HepG2 (cell line): ENCODE data around the gene EHD4. TPM values are rescaled to one million over a fixed set of nuclear protein-coding genes. Genes with fewer than 3 reads are reported as not detected.

ENCODE experiments used
- ARID5B ChIP-seq: IDR thresholded peaks from 2 replicates; pipeline ENCODE4 v1.4.0; 2020; ENCODE audit warnings: mild to moderate bottlenecking, missing genetic modification reagents
- FOXA3 ChIP-seq: IDR thresholded peaks from 2 replicates; pipeline ENCODE4 v1.6.1; 2016; ENCODE audit warnings: missing genetic modification reagents, missing compliant biosample characterization
- MAFK ChIP-seq, 2 experiments: IDR thresholded peaks in 1 of 2; conservative IDR thresholded peaks in 1 of 2; 2 replicates each; pipeline ENCODE4 v1.6.1; 2011; ENCODE audit warnings: improper control_type of control experiment in 2 of 2, low read length in 2 of 2
- MBD4 ChIP-seq: IDR thresholded peaks from 2 replicates; pipeline ENCODE4 v1.6.1; 2012; ENCODE audit warnings: low read length, inconsistent platforms, borderline replicate concordance
- MLXIP ChIP-seq: sonication (generic); formaldehyde crosslinking; IDR thresholded peaks from 2 replicates; pipeline ENCODE4 v1.9.0; 2021; ENCODE audit warnings: missing genetic modification reagents, borderline replicate concordance
- NFRKB ChIP-seq: fragments of 450-650 bp; IDR thresholded peaks from 2 replicates; pipeline ENCODE4 v1.6.1; 2017
- PHF5A ChIP-seq: IDR thresholded peaks from one replicate; pipeline ENCODE4 v1.6.1; 2018; ENCODE audit warnings: low read depth, missing genetic modification reagents; ENCODE audit not compliant: unreplicated experiment
- PLRG1 ChIP-seq: fragments of 450-650 bp; conservative IDR thresholded peaks from 2 replicates; pipeline ENCODE4 v1.6.1; 2016
- SKI ChIP-seq: fragments of 450-650 bp; IDR thresholded peaks from one replicate; pipeline ENCODE4 v1.6.1; 2018; ENCODE audit warnings: mild to moderate bottlenecking; ENCODE audit not compliant: partially characterized antibody
- STAG1 ChIP-seq: sonication (generic); formaldehyde crosslinking; IDR thresholded peaks from 2 replicates; pipeline ENCODE4 v1.4.0; 2020; ENCODE audit warnings: missing genetic modification reagents
- ZBTB8A ChIP-seq: sonication (generic); formaldehyde crosslinking; IDR thresholded peaks from 2 replicates; pipeline ENCODE4 v1.4.0; 2020; ENCODE audit warnings: mild to moderate bottlenecking, low read depth, missing genetic modification reagents, borderline replicate concordance
- ZEB1 ChIP-seq: IDR thresholded peaks from 2 replicates; pipeline ENCODE4 v1.6.1; 2012; ENCODE audit warnings: mild to moderate bottlenecking, low read depth, inconsistent platforms; ENCODE audit not compliant: insufficient replicate concordance
- ZNF343 ChIP-seq: sonication (generic); formaldehyde crosslinking; IDR thresholded peaks from 2 replicates; pipeline ENCODE4 v1.4.0; 2020; ENCODE audit warnings: mild to moderate bottlenecking, missing genetic modification reagents
- ZNF569 ChIP-seq: sonication (generic); formaldehyde crosslinking; IDR thresholded peaks from 2 replicates; pipeline ENCODE4 v1.5.0; 2020; ENCODE audit warnings: mild to moderate bottlenecking, missing genetic modification reagents, moderate library complexity, borderline replicate concordance
- ZNF83 ChIP-seq: sonication (generic); formaldehyde crosslinking; IDR thresholded peaks from 2 replicates; pipeline ENCODE4 v1.4.0; 2020; ENCODE audit warnings: missing genetic modification reagents, mild to moderate bottlenecking, borderline replicate concordance
- polyA plus RNA-seq, 8 experiments: library from polyadenylated mRNA; depleted of rRNA in 3 of 8; stranded (reverse) in 7 of 8; unstranded in 1 of 8; fragments of >200 nt; fragmentation: Illumina TruSeq in 4 of 8; extraction: Trizol in 4 of 8; gene quantifications; 2 replicates each; pipeline versions ENCODE4 v1.2.1 to v1.2.3, GENCODE V29; 2011 to 2016; ENCODE audit warnings: low read depth in 4 of 8, missing spikeins in 1 of 8, mixed read lengths in 1 of 8; ENCODE audit not compliant: insufficient read depth in 1 of 8
- total RNA-seq, 5 experiments: library from RNA; depleted of rRNA; stranded (reverse); fragments of >200 nt; fragmentation: Illumina TruSeq; extraction: Trizol; gene quantifications; 2 replicates each; pipeline ENCODE4 v1.2.3, GENCODE V29; 2016; ENCODE audit warnings: low read depth in 1 of 5
- TF ChIP-seq, protein P1 (sequence below): sonication (generic); formaldehyde crosslinking; IDR thresholded peaks from 2 replicates; pipeline ENCODE4 v1.5.1; 2020; ENCODE audit warnings: missing genetic modification reagents, mild to moderate bottlenecking, borderline replicate concordance
- TF ChIP-seq, protein P2 (sequence below): sonication (generic); formaldehyde crosslinking; IDR thresholded peaks from 2 replicates; pipeline ENCODE4 v1.4.0; 2020; ENCODE audit warnings: low read depth, missing genetic modification reagents

EHD4 gene
- total and polyA plus RNA-seq, 2 of the 13 experiments (the other 11 are each of a cell fraction or from before 2014, with no cell fraction given), result 3.1 to 4.8 TPM

DNA sequence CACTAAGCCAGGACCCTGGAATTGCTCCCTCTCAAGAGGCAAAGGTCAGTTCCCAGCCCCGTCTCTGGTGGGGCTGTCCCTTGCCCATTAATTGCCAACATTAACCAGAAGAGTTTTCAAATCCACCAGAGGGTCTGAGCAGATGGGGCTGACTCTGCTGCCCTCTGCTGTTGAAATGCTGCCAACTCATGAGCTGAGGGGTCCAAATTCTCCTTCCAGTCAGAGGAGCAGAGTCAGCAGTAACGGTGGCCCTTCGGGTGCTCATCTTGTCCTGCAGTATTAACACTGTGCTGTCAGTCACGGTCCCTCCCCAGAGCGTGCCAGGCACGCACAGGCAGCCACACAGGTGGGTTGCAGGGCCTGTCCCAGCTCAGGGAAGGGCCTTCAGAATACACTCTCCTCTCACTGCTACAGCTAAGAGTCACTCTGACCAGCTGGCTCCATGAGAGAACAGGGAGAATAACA, 67.8 kb downstream of the EHD4 start (continued):
- TF ChIP-seq SKI (no peak), ZNF569 (CRISPR knock-in tag) (no peak), MBD4 (no peak), ARID5B (CRISPR knock-in tag) (no peak), FOXA3 (CRISPR knock-in tag) (no peak), ZEB1 (no peak), MAFK (conservative IDR thresholded peaks at IDR 0.05 in 1 of 2, IDR thresholded peaks at IDR 0.05 in 1 of 2; ENCODE audit: low read length in 2 of 2) (peak; percentile 88 to 93), MLXIP (CRISPR knock-in tag) (no peak), ZNF343 (CRISPR knock-in tag) (no peak), NFRKB (no peak), ZBTB8A (CRISPR knock-in tag) (no peak), STAG1 (CRISPR knock-in tag) (peak; percentile 93), PLRG1 (no peak), PHF5A (CRISPR knock-in tag) (no peak), ZNF83 (CRISPR knock-in tag) (no peak)
- TF ChIP-seq, protein P1, sequence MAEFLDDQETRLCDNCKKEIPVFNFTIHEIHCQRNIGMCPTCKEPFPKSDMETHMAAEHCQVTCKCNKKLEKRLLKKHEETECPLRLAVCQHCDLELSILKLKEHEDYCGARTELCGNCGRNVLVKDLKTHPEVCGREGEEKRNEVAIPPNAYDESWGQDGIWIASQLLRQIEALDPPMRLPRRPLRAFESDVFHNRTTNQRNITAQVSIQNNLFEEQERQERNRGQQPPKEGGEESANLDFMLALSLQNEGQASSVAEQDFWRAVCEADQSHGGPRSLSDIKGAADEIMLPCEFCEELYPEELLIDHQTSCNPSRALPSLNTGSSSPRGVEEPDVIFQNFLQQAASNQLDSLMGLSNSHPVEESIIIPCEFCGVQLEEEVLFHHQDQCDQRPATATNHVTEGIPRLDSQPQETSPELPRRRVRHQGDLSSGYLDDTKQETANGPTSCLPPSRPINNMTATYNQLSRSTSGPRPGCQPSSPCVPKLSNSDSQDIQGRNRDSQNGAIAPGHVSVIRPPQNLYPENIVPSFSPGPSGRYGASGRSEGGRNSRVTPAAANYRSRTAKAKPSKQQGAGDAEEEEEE (CRISPR knock-in tag), result no peak
- TF ChIP-seq, protein P2, sequence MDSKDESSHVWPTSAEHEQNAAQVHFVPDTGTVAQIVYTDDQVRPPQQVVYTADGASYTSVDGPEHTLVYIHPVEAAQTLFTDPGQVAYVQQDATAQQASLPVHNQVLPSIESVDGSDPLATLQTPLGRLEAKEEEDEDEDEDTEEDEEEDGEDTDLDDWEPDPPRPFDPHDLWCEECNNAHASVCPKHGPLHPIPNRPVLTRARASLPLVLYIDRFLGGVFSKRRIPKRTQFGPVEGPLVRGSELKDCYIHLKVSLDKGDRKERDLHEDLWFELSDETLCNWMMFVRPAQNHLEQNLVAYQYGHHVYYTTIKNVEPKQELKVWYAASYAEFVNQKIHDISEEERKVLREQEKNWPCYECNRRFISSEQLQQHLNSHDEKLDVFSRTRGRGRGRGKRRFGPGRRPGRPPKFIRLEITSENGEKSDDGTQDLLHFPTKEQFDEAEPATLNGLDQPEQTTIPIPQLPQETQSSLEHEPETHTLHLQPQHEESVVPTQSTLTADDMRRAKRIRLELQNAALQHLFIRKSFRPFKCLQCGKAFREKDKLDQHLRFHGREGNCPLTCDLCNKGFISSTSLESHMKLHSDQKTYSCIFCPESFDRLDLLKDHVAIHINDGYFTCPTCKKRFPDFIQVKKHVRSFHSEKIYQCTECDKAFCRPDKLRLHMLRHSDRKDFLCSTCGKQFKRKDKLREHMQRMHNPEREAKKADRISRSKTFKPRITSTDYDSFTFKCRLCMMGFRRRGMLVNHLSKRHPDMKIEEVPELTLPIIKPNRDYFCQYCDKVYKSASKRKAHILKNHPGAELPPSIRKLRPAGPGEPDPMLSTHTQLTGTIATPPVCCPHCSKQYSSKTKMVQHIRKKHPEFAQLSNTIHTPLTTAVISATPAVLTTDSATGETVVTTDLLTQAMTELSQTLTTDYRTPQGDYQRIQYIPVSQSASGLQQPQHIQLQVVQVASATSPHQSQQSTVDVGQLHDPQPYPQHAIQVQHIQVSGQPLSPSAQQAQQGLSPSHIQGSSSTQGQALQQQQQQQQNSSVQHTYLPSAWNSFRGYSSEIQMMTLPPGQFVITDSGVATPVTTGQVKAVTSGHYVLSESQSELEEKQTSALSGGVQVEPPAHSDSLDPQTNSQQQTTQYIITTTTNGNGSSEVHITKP (CRISPR knock-in tag), result no peak
